GM18526 (cell line): ENCODE measurements around the gene COL15A1.

Source experiments
- POLR2A ChIP-seq: IDR thresholded peaks from 3 replicates; pipeline ENCODE4 v1.6.1; 2011; ENCODE audit not compliant: insufficient read length; ENCODE audit errors: extremely low read depth

COL15A1 gene

DNA sequence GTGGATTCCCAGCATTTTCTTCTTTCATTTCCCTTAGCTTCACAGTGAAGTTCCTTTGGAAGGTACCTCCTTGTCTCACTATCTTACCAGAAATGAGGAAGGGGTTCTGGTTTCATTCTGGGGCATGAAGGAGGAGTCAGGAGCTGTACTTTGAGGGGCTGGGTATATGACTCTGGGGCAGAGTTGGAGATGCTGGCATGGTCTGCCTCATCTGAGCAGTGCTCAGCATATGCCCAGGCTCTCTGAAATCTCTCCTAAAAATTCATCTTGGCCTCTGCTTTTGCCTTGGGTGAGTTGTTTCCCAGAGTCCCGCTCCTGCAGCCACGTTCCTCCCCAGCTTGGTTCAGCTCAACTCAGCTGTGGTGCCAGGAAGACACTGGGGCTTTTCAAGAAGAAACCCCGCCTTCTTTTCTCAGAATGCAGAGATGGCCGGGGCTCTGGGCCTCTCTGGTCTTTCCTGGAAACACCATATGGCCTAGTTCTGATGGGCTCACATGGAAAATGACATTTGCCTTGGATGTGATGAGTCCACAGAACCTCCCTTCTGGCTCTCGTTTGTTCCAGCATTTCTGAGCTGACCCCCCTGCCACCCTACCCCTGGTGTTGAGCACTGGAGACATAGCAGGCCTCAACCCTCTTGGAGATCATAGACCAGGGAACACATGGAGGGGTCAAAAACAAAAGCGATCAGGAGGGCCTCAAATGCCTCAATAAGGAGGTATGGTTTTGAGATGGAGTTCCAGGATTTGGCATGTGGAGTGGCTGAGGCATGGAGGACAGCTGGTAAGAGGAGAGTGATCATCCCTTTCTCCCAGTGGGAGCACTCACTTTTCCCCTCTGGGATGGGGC lies 149.2 kb downstream of the COL15A1 start:
- no peak for TF ChIP-seq POLR2A

DNA sequence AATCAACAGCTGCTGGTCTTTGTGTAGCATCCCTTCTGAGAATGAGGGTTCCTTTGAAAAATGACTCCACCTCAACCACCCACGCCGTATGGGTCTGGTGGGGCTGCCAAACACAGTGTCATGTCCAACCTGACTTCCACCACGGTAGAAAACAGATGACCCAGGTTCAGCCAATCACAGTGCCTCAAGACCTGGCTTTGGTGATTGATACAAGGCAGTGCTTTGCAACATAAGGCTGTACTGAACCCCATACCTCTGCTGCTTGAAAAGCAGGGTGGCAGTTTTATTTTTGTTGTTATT lies 149.7 kb downstream of the COL15A1 start:
- TF ChIP-seq POLR2A = no peak

DNA sequence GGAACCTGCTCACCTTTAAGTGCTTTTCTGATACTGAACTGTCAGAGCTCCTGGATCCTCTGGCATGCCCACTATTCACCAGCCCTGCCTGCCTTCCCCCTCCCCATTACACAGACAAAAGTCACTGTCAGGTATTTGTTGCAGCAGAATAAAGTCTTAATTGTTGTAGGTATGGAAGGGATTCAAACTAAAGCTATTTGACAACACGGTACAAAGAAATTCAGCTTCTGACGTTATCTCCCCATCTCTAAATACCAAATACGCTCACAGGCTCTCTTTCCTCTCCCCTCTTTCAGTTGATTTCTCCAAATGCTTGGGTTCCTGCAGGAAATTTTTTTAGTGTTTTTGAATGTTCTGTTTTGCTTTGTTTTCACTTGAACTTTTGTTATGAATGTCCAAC lies 151.9 kb downstream of the COL15A1 start:
- no peak for TF ChIP-seq POLR2A

DNA sequence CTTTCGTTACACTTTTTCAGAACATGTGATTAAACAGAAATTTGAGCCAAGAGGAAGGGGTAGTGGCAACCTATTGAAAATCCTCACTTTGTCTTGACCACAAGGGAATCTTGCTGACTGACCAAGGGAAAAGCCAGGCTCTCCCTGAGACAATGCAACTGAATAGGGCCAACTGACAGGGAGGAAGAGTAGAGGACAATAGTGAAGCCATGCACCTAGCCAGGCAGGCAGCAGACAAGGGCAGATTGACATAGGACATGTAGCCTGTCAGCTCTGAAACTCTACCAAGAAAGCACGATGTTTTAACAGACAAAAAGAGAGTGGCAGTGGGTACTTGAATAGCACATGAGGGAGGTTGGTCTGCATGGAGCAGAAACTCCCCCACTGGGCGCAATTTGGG lies 152.7 kb downstream of the COL15A1 start:
- no peak for TF ChIP-seq POLR2A

DNA sequence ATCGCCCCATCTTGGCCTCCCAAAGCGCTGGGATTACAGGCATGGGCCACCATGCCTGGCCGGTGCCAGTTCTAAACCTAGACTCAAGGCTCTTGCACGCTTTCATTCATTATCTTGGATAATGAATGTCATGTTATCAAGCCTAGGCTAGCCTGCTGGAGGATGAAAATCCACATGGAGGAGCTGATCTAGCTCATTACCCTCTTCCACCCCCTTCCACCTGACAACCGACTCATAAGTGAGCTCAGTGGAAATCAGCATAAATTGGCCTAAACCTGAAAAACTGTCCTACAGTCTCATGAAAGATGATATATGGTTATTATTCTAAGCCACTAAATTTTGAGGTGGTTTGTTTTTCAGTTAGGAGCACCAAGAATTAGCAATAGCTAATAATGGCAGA lies 157.6 kb downstream of the COL15A1 start:
- no peak for TF ChIP-seq POLR2A

DNA sequence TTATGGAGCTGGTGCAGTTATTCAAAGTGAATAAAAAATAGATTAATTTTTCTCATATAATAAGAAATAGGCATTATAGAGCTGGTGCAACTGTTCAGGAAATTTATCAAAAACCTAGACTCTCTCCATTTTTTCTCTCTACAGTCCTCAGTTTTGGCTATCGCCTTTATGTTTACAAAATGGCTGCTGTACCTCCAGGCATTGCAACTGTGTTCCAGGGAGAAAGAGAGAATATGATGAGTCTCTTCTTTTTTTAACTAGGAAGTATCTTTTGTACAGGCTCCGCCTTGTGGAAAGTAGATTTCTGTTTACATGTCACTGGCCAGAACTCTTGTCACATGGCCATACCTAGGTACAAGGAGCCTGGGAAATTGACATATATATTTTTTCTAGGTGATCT lies 158.1 kb downstream of the COL15A1 start:
- no peak for TF ChIP-seq POLR2A

DNA sequence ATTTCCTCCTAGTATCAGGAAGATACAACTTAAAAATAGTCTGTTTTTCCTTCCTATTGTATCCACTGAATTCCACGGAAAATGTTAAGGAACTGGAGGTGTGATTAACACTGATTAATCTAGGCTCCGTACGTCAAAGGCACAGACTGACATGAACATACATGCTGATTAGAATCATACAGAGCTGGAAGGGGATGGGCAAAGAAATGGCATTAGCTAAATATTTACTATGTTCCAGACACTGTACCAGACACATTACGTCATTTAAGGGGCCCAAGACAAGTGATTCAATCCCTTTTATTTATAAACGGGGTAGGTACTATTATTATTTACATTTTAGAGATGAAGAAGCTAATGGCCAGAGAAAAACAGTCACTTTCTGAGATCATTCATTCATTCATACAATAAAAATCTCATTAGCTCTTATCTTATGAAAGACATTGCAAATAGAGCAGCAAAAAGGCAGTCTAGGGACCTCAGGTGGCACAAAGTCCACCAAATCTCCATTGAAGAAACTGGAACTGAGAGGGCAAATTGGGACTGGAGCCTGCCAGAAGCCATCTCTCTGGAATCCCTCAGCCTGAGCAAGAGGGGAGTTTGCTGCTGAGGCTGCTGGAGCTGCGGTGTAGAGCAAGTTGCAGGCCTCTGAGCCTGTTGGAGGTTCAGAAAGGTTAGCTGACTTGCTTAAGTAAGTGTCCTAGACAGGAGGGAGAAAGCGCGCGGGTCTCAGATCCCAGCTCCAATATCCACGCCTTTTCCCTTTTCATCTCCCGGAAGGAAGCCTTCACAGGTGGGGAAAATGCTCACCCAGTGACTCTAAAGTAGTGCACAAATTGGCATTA lies 159.6 kb downstream of the COL15A1 start:
- TF ChIP-seq POLR2A = no peak

DNA sequence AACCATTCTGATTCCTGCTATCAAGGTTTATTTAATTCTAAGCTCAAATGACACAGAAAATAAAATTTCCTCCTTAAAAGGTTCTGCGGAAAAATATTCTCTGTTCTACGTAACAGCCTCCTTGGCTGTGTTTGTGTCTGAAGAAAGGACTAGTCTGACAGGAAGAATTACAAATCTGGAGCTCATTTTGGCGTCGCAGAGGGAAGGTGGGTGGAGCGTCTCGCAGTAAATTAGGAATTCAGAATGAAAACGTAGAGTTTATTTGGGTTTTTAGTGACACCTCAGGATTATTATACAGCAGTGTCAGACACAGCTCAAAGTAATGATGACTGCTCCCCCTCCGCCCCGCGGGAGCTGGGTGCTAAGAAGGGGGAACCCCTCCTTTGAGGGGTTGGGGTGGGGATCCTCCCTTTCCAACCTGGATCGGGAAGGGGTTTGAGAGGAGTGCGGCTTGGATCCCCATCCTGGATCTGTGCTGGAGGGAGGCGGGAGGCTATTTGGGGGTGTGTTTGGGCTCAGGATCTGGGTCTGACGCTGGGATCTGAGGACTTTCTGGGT lies 160.3 kb downstream of the COL15A1 start:
- TF ChIP-seq POLR2A = no peak

DNA sequence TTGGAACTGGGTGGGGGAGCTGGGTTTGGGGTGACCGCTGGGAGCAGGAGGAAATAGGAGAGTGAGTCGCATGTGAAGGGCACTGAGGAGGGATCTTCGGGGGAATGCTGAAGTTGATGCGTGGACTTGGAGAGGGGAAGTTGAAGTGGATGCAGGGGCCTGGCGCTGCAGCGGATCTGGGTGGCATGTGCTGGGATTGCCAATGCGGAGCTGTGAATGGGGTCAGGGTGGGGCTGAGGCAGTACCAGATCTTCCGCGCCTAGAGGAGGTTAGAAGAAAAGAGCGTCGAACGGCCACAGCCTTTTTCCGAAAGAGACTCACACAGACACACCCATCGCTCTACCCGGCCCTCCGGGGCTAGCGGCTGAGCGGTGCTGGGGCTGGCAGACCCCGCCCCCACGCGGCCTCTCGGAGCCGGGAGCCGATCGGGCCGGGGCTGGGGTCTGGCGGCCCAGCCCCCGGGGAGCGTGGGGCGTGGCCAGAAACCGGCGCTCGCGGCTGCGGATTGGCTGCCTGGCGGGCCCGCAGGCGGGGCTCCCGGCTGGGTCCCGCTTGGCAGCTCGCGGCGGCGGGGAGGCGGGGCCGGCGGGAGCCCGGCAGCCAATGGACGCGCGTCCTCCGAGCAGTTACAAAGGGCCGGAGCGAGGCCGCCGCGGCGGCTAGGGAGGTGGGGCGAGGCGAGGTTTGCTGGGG lies 160.9 kb downstream of the COL15A1 start, which contains the start of gene TGFBR1:
TSS of gene TGFBR1 (plus strand) at position 655 of the 693 bp plus-strand sequence. CDS start 93 bp downstream, outside the sequence.
- TF ChIP-seq POLR2A = no peak

DNA sequence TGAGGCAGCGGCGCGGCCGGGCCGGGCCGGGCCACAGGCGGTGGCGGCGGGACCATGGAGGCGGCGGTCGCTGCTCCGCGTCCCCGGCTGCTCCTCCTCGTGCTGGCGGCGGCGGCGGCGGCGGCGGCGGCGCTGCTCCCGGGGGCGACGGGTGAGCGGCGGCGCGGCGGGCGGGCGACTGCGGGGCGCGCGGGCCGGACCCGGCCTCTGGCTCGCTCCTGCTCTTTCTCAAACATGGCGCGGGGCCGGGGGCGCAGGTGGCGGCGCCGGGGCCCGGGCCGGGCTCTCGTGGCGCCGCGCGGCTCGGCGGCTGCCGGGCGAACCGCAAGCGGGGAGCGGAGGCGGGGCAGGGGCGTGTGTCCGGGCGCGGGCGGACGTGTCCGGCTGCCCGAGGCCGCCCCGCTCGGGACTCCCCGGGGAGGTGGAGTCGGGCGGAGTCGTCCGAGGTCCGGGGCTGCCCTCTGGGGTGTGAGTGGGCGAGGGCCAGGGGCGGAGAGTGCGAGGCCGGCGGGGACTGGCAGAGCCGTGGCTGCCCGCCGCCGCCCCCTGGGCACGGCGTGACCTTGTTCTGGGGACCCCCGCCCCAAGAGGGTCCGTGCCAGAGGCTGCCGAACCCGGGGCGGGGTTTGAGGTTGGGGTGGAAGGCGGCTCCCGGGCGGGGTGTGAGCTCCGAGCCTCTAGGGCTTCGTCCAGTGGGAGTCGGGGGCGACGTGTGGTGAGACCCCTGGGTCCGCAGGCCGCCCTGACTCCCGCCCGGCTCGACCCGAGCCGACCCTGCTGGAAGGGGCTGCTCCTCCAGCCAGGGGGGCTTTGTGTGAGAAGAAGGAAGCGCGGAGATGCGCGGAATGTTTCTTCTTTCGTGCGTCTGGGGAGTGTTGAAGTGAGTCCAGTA lies 161.7 kb downstream of the COL15A1 start:
- peak; percentile 76 for TF ChIP-seq POLR2A

DNA sequence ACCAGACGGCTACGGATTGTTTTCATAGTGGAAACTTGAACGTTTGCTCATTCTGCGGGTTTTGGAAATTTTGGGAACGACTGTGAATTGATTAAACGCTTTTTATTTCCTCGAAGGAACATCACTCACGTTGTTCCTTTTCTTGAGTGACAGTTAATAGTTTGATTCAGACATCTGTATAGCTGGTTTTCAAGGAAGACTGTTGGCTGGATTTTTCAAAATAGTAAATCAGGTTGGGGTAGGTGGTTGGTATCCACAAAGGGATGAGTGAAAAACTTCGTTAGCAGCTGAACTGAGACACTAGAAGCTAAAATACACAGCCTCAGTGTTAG lies 162.3 kb downstream of the COL15A1 start:
- no peak for TF ChIP-seq POLR2A

DNA sequence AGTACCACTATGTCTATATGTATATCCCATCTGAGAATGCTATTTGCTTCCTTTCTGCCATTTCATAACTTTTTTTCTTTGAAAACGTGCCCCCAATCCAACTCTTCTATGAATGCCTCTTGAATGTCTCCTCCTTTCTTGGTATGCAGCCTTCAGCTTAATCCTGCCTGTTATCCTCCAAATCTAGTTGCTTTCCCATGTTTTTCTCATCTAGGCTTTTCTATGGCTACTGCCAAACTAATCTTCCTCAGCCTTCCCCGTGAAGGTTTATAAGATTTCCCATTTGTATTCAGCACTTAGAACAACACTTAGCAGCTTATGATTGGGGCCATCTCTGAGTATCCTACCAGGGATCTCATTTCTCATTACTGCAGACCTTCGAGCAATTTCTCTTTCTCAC lies 163.7 kb downstream of the COL15A1 start:
- TF ChIP-seq POLR2A = no peak

DNA sequence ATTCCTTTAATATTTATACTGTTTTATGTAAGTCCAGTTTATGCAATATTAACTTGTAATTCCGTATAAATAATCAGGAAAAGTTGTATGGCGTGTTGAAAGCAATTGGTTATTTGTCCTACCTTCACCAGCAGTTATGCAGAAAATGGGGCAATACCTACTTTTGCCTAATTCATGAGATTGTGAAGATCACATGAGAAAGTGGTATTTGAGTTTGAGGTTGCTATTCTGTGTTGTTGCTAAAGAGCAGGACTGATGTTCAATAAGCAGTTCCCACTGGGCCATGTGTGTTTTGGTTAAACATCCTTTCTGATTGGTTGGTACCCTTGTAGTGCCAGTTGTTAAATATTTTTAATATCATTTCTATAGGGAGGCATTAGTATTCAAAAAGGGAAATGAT lies 164.4 kb downstream of the COL15A1 start:
- TF ChIP-seq POLR2A = no peak

DNA sequence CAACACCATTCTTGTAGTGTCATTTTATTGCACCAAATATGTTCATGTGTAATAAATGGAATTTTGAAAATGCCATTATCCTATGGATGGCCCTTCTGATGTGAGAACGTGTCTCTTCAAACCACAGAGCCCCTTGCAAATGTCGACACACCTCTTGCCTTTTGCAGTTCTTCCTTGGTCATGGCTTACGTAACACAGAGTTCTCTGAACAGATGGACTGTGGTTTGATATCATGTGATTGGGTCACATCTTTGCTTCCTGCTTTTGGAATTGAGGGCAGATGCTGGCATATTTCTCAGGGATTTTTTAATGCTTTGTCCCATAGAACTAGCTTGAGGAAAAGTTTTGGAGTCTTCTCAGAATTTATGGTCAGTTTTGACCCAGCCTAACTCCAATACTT lies 165.8 kb downstream of the COL15A1 start:
- no peak for TF ChIP-seq POLR2A
